WTC11 (cell line): ENCODE measurements around the gene NSG2. TPM values are rescaled to one million over a fixed set of nuclear protein-coding genes. Genes with fewer than 3 reads are reported as not detected.

Source experiments
- ATAC-seq: fragments of 200-7000 bp; cut with Tn5 transposase; 2 replicates; pipeline ENCODE4 v1.10.0; 2021; ENCODE audit warnings: mild to moderate bottlenecking, moderate library complexity
- CTCF ChIA-PET: fragments of 300-600 bp; sonication (Branson Sonifier 250); formaldehyde crosslinking; loops from one replicate; lab custom pipeline; 2021; ENCODE audit warnings: antibody characterized with exemption; lab: Charles Lee
- POLR2A ChIA-PET: fragments of 350-600 bp; sonication (Branson Sonifier 250); formaldehyde crosslinking; loops from one replicate; lab custom pipeline; 2021; ENCODE audit warnings: antibody characterized with exemption; lab: Charles Lee
- DNase-seq: peaks from one replicate; pipeline ENCODE4 v3.0.0; 2021; ENCODE audit warnings: low spot score
- H3K27ac Mint-ChIP-seq: 2 replicates; pipeline ENCODE4 v1.8.0; 2021; ENCODE audit warnings: mixed read lengths
- H3K27me3 Mint-ChIP-seq: 2 replicates; pipeline ENCODE4 v1.8.0; 2021; ENCODE audit warnings: low read depth, mild to moderate bottlenecking, moderate library complexity, mixed read lengths
- H3K36me3 Mint-ChIP-seq: 2 replicates; pipeline ENCODE4 v1.8.0; 2021; ENCODE audit warnings: mixed read lengths
- H3K4me1 Mint-ChIP-seq: 2 replicates; pipeline ENCODE4 v1.8.0; 2022; ENCODE audit warnings: mixed read lengths
- H3K4me3 Mint-ChIP-seq: 2 replicates; pipeline ENCODE4 v1.8.0; 2021; ENCODE audit warnings: mild to moderate bottlenecking, moderate library complexity, mixed read lengths
- H3K9me3 Mint-ChIP-seq: 2 replicates; pipeline ENCODE4 v1.8.0; 2021; ENCODE audit warnings: mixed read lengths
- AFF4 ChIP-seq: sonication (generic); formaldehyde crosslinking; IDR thresholded peaks from 2 replicates; pipeline ENCODE4 v1.8.1; 2023; ENCODE audit warnings: mild to moderate bottlenecking, missing genetic modification reagents, borderline replicate concordance
- AR ChIP-seq: fragments of 250-450 bp; sonication (Bioruptor Pico); IDR thresholded peaks from 2 replicates; pipeline ENCODE4 v1.9.0; 2021; ENCODE audit warnings: mild to moderate bottlenecking
- ATF1 ChIP-seq: sonication (generic); formaldehyde crosslinking; IDR thresholded peaks from 2 replicates; pipeline ENCODE4 v1.8.1; 2023; ENCODE audit warnings: mild to moderate bottlenecking, moderate library complexity, missing genetic modification reagents
- CBFB ChIP-seq: sonication (generic); formaldehyde crosslinking; IDR thresholded peaks from 2 replicates; pipeline ENCODE4 v1.8.1; 2022; ENCODE audit warnings: mild to moderate bottlenecking, low read depth, missing genetic modification reagents
- CREB1 ChIP-seq: sonication (generic); formaldehyde crosslinking; IDR thresholded peaks from 2 replicates; pipeline ENCODE4 v1.8.0; 2023; ENCODE audit warnings: mild to moderate bottlenecking, missing genetic modification reagents
- GABPB1 ChIP-seq: sonication (generic); formaldehyde crosslinking; IDR thresholded peaks from 2 replicates; pipeline ENCODE4 v1.8.1; 2023; ENCODE audit warnings: mild to moderate bottlenecking, missing genetic modification reagents
- JAZF1 ChIP-seq: fragments of 250-450 bp; sonication (Bioruptor Pico); IDR thresholded peaks from 2 replicates; pipeline ENCODE4 v1.9.0; 2021; ENCODE audit warnings: moderate library complexity, mild to moderate bottlenecking, inconsistent platforms
- NR1H2 ChIP-seq: sonication (generic); formaldehyde crosslinking; IDR thresholded peaks from 2 replicates; pipeline ENCODE4 v1.9.0; 2021; ENCODE audit warnings: mild to moderate bottlenecking, moderate library complexity, missing genetic modification reagents
- SMAD3 ChIP-seq: sonication (generic); formaldehyde crosslinking; IDR thresholded peaks from 2 replicates; pipeline ENCODE4 v1.8.0; 2022; ENCODE audit warnings: missing genetic modification reagents, mild to moderate bottlenecking, borderline replicate concordance
- SP1 ChIP-seq: sonication (generic); formaldehyde crosslinking; conservative IDR thresholded peaks from 2 replicates; pipeline ENCODE4 v1.8.1; 2022; ENCODE audit warnings: missing genetic modification reagents
- TP53 ChIP-seq: sonication (generic); formaldehyde crosslinking; IDR thresholded peaks from 2 replicates; pipeline ENCODE4 v1.8.1; 2023; ENCODE audit warnings: mild to moderate bottlenecking, missing genetic modification reagents
- ZBTB21 ChIP-seq: sonication (generic); formaldehyde crosslinking; IDR thresholded peaks from 2 replicates; pipeline ENCODE4 v1.8.1; 2023; ENCODE audit warnings: mild to moderate bottlenecking, missing genetic modification reagents, borderline replicate concordance
- ZNF263 ChIP-seq: sonication (generic); formaldehyde crosslinking; IDR thresholded peaks from 2 replicates; pipeline ENCODE4 v1.8.1; 2022; ENCODE audit warnings: low read depth, mild to moderate bottlenecking, moderate library complexity, missing genetic modification reagents
- total RNA-seq: library from RNA; stranded (reverse); gene quantifications from 3 replicates; pipeline ENCODE4 v1.2.3, GENCODE V29; 2021
- TF ChIP-seq, protein P1 (sequence below): sonication (generic); formaldehyde crosslinking; IDR thresholded peaks from 2 replicates; pipeline ENCODE4 v1.8.1; 2023; ENCODE audit warnings: mild to moderate bottlenecking, missing genetic modification reagents, moderate library complexity
- TF ChIP-seq, protein P2 (sequence below): fragments of 250-450 bp; sonication (Bioruptor Pico); IDR thresholded peaks from 2 replicates; pipeline ENCODE4 v2.1.2; 2022; ENCODE audit warnings: mild to moderate bottlenecking, moderate library complexity
- TF ChIP-seq, protein P3 (sequence below): sonication (generic); formaldehyde crosslinking; IDR thresholded peaks from 2 replicates; pipeline ENCODE4 v1.8.0; 2022; ENCODE audit warnings: missing genetic modification reagents

The NSG2 gene
- total RNA-seq, 1 experiment from 2014 or later, result not detected

DNA sequence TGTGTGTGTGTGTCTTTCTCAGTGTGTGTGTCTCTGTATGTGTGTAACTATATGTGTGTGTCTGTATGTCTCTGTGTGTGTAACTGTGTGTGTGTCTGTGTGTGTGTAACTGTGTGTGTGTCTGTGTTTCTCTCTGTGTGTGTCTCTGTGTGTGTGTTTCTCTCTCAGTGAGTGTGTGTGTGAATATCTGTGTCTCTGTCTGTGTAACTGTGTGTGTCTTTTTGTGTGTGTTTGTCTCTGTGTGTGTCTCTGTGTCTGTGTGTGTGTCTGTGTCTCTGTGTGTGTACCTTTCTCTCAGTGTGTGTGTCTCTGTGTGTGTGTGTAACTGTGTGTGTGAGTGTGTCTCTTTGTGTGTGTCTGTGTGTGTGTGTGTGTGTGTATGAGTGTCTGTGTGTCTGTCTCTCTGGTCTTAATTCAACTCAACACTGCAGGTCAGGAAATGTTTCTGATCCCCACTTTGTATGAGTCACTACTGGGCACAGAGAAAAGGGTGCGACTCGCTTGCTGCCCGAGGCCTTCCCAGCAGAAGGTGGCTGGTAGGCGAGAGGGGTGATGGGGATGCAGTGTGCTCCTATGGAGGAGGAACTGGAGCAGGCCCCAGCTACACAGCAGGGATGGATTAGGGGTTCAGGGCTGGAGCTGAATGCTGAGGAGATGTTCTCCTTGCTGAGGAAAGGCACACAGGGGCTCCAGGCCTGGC lies 52.1 kb downstream of the NSG2 start:
- peaks cover 6% of the 10 kb centered on the region; the same call in 1 of the 2 replicates for H3K4me1 Mint-ChIP-seq
- H3K27me3 Mint-ChIP-seq, result no peaks in the 10 kb centered on the region
- H3K36me3 Mint-ChIP-seq, result no peaks in the 10 kb centered on the region
- ChIA-PET CTCF (interaction anchor here (1.4 to 1.6 kb wide), 2 partner anchors 52 to 220 kb away, joined by 6 read pairs; partner anchors contain the start of gene NSG2), POLR2A (no interaction called here)
- TF ChIP-seq CREB1 (CRISPR knock-in tag) (no peak), ZNF263 (CRISPR knock-in tag) (no peak), AFF4 (CRISPR knock-in tag) (no peak), ZBTB21 (CRISPR knock-in tag) (no peak), TP53 (CRISPR knock-in tag) (no peak), CBFB (CRISPR knock-in tag) (no peak), AR (CRISPR knock-in tag) (no peak), GABPB1 (CRISPR knock-in tag) (no peak), ATF1 (CRISPR knock-in tag) (no peak), SMAD3 (no peak), SP1 (CRISPR knock-in tag) (no peak), JAZF1 (CRISPR knock-in tag) (no peak), NR1H2 (CRISPR knock-in tag) (no peak)
- TF ChIP-seq, protein P1, sequence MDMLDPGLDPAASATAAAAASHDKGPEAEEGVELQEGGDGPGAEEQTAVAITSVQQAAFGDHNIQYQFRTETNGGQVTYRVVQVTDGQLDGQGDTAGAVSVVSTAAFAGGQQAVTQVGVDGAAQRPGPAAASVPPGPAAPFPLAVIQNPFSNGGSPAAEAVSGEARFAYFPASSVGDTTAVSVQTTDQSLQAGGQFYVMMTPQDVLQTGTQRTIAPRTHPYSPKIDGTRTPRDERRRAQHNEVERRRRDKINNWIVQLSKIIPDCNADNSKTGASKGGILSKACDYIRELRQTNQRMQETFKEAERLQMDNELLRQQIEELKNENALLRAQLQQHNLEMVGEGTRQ (CRISPR knock-in tag), result no peak
- TF ChIP-seq, protein P2, sequence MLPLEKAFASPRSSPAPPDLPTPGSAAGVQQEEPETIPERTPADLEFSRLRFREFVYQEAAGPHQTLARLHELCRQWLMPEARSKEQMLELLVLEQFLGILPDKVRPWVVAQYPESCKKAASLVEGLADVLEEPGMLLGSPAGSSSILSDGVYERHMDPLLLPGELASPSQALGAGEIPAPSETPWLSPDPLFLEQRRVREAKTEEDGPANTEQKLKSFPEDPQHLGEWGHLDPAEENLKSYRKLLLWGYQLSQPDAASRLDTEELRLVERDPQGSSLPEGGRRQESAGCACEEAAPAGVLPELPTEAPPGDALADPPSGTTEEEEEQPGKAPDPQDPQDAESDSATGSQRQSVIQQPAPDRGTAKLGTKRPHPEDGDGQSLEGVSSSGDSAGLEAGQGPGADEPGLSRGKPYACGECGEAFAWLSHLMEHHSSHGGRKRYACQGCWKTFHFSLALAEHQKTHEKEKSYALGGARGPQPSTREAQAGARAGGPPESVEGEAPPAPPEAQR, result no peak
- TF ChIP-seq, protein P3, sequence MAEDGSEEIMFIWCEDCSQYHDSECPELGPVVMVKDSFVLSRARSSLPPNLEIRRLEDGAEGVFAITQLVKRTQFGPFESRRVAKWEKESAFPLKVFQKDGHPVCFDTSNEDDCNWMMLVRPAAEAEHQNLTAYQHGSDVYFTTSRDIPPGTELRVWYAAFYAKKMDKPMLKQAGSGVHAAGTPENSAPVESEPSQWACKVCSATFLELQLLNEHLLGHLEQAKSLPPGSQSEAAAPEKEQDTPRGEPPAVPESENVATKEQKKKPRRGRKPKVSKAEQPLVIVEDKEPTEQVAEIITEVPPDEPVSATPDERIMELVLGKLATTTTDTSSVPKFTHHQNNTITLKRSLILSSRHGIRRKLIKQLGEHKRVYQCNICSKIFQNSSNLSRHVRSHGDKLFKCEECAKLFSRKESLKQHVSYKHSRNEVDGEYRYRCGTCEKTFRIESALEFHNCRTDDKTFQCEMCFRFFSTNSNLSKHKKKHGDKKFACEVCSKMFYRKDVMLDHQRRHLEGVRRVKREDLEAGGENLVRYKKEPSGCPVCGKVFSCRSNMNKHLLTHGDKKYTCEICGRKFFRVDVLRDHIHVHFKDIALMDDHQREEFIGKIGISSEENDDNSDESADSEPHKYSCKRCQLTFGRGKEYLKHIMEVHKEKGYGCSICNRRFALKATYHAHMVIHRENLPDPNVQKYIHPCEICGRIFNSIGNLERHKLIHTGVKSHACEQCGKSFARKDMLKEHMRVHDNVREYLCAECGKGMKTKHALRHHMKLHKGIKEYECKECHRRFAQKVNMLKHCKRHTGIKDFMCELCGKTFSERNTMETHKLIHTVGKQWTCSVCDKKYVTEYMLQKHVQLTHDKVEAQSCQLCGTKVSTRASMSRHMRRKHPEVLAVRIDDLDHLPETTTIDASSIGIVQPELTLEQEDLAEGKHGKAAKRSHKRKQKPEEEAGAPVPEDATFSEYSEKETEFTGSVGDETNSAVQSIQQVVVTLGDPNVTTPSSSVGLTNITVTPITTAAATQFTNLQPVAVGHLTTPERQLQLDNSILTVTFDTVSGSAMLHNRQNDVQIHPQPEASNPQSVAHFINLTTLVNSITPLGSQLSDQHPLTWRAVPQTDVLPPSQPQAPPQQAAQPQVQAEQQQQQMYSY, result no peak
- no peak overlapping the region for H3K27ac Mint-ChIP-seq
- H3K9me3 Mint-ChIP-seq, result no peaks in the 10 kb centered on the region
- ATAC-seq, result no peak
- H3K4me3 Mint-ChIP-seq, result no peak overlapping the region
- no peak for DNase-seq
